SK-N-SH (cell line): ENCODE measurements around the gene SH2B3.
"Not testable (repeated sequence)": the region's sequence is repeated elsewhere in the genome, so short reads cannot be mapped to it uniquely, and the experiment has no call there.

Experiments
- FOXM1 ChIP-seq: IDR thresholded peaks from 2 replicates; pipeline ENCODE4 v1.4.0; 2012; ENCODE audit warnings: low read depth, mild to moderate bottlenecking
- JUND ChIP-seq: IDR thresholded peaks from 2 replicates; pipeline ENCODE4 v1.4.0; 2012
- POLR2AphosphoS5 ChIP-seq: IDR thresholded peaks from 2 replicates; pipeline ENCODE4 v1.6.1; 2012; ENCODE audit warnings: low read depth, low read length
- RAD21 ChIP-seq: IDR thresholded peaks from 2 replicates; pipeline ENCODE4 v1.6.1; 2012; ENCODE audit warnings: mild to moderate bottlenecking, low read length
- SMC3 ChIP-seq: IDR thresholded peaks from 2 replicates; pipeline ENCODE4 v1.6.1; 2012; ENCODE audit warnings: low read depth, low read length, improper control_type of control experiment
- TCF12 ChIP-seq: IDR thresholded peaks from 2 replicates; pipeline ENCODE4 v1.4.0; 2012
- TF ChIP-seq, protein P1 (sequence below): fragments of 200-600 bp; sonication (generic); IDR thresholded peaks from 2 replicates; pipeline ENCODE4 v1.6.1; 2017; ENCODE audit warnings: antibody characterized with exemption, mild to moderate bottlenecking, moderate library complexity
- TF ChIP-seq, protein P2 (sequence below): IDR thresholded peaks from 2 replicates; pipeline ENCODE4; 2012

DNA sequence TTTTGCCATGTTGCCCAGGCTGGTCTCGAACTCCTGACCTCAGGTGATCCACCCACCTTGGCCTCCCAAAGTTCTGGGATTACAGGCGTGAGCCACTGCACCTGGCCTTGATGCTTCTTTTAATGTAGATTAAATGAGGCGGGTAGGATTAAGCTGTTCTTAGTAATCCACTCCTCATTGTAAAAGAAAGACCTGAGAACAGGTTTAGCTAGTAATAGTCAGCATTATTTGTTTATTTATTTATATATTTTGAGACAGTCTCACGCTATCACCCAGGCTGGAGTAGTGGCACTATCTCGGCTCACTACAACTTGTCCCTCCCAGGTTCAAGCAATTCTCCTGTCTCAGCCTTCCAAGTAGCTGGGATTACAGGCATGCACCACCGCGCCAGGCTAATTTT, 9.5 kb upstream of the SH2B3 start:
- TF ChIP-seq, protein P1, sequence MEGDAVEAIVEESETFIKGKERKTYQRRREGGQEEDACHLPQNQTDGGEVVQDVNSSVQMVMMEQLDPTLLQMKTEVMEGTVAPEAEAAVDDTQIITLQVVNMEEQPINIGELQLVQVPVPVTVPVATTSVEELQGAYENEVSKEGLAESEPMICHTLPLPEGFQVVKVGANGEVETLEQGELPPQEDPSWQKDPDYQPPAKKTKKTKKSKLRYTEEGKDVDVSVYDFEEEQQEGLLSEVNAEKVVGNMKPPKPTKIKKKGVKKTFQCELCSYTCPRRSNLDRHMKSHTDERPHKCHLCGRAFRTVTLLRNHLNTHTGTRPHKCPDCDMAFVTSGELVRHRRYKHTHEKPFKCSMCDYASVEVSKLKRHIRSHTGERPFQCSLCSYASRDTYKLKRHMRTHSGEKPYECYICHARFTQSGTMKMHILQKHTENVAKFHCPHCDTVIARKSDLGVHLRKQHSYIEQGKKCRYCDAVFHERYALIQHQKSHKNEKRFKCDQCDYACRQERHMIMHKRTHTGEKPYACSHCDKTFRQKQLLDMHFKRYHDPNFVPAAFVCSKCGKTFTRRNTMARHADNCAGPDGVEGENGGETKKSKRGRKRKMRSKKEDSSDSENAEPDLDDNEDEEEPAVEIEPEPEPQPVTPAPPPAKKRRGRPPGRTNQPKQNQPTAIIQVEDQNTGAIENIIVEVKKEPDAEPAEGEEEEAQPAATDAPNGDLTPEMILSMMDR, result not testable (repeated sequence)
- TF ChIP-seq FOXM1, SMC3, POLR2AphosphoS5, TCF12, JUND, RAD21: not testable (repeated sequence)
- TF ChIP-seq, protein P2, sequence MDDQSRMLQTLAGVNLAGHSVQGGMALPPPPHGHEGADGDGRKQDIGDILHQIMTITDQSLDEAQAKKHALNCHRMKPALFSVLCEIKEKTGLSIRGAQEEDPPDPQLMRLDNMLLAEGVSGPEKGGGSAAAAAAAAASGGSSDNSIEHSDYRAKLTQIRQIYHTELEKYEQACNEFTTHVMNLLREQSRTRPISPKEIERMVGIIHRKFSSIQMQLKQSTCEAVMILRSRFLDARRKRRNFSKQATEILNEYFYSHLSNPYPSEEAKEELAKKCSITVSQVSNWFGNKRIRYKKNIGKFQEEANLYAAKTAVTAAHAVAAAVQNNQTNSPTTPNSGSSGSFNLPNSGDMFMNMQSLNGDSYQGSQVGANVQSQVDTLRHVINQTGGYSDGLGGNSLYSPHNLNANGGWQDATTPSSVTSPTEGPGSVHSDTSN, result not testable (repeated sequence)
